GM12878 (cell line): Measurements from ENCODE around the gene EFCAB9. TPM values are rescaled to one million over a fixed set of nuclear protein-coding genes. Genes with fewer than 3 reads are reported as not detected.

ENCODE experiments used
- ATF2 ChIP-seq: IDR thresholded peaks from 2 replicates; pipeline ENCODE4 v1.6.1; 2012; ENCODE audit warnings: low read length, inconsistent platforms
- CEBPZ ChIP-seq: fragments of 150-350 bp; IDR thresholded peaks from 2 replicates; pipeline ENCODE4 v1.6.1; 2016; ENCODE audit warnings: low read depth, low read length
- CHD4 ChIP-seq: fragments of 200-600 bp; sonication (generic); IDR thresholded peaks from 2 replicates; pipeline ENCODE4 v1.6.1; 2016; ENCODE audit warnings: mild to moderate bottlenecking
- CUX1 ChIP-seq: IDR thresholded peaks from 2 replicates; pipeline ENCODE4 v1.6.1; 2012; ENCODE audit warnings: improper control_type of control experiment, low read depth, low read length; ENCODE audit not compliant: insufficient replicate concordance
- EED ChIP-seq: sonication (generic); IDR thresholded peaks from 2 replicates; pipeline ENCODE4 v1.6.1; 2016; ENCODE audit warnings: antibody characterized with exemption, low read depth
- GATAD2B ChIP-seq: fragments of 450-650 bp; conservative IDR thresholded peaks from 2 replicates; pipeline ENCODE4 v1.6.1; 2017; ENCODE audit warnings: low read depth, mild to moderate bottlenecking, moderate library complexity
- IKZF2 ChIP-seq, 2 experiments: fragments of 450-650 bp; IDR thresholded peaks; 2 replicates each; pipeline ENCODE4 v1.6.1; 2017; ENCODE audit warnings: mild to moderate bottlenecking in 2 of 2, moderate library complexity in 2 of 2
- IRF5 ChIP-seq: fragments of 450-650 bp; IDR thresholded peaks from 2 replicates; pipeline ENCODE4 v1.6.1; 2017; ENCODE audit warnings: borderline replicate concordance
- KLF5 ChIP-seq: fragments of 450-650 bp; IDR thresholded peaks from 2 replicates; pipeline ENCODE4 v1.6.1; 2014; ENCODE audit warnings: mild to moderate bottlenecking; ENCODE audit not compliant: partially characterized antibody
- POLR2A ChIP-seq: IDR thresholded peaks from 2 replicates; pipeline ENCODE4 v1.6.1; 2011; ENCODE audit warnings: low read depth, mild to moderate bottlenecking, low read length
- RAD21 ChIP-seq: IDR thresholded peaks from 2 replicates; pipeline ENCODE4 v1.6.1; 2011; ENCODE audit warnings: mild to moderate bottlenecking, low read depth, low read length, moderate library complexity; ENCODE audit not compliant: insufficient read depth
- RB1 ChIP-seq: fragments of 450-650 bp; formaldehyde crosslinking; IDR thresholded peaks from 2 replicates; pipeline ENCODE4 v1.6.1; 2017; ENCODE audit warnings: mild to moderate bottlenecking, borderline replicate concordance
- RBBP5 ChIP-seq: fragments of 200-600 bp; sonication (generic); conservative IDR thresholded peaks from 2 replicates; pipeline ENCODE4 v1.6.1; 2016
- RELA ChIP-seq: fragments of 450-650 bp; IDR thresholded peaks from 2 replicates; pipeline ENCODE4 v1.8.0; 2014; ENCODE audit warnings: borderline replicate concordance; ENCODE audit not compliant: partially characterized antibody
- SMARCA5 ChIP-seq: fragments of 450-650 bp; IDR thresholded peaks from 2 replicates; pipeline ENCODE4 v1.6.1; 2017; ENCODE audit warnings: mild to moderate bottlenecking
- STAT1 ChIP-seq: fragments of 450-650 bp; conservative IDR thresholded peaks from 2 replicates; pipeline ENCODE4 v1.6.1; 2014; ENCODE audit warnings: antibody characterized with exemption, mild to moderate bottlenecking
- TBL1XR1 ChIP-seq: IDR thresholded peaks from 2 replicates; pipeline ENCODE4 v1.6.1; 2012; ENCODE audit warnings: low read depth, low read length, improper control_type of control experiment
- YBX1 ChIP-seq: fragments of 450-650 bp; IDR thresholded peaks from 2 replicates; pipeline ENCODE4 v1.6.1; 2016; ENCODE audit warnings: antibody characterized with exemption
- ZNF217 ChIP-seq: fragments of 450-650 bp; IDR thresholded peaks from 2 replicates; pipeline ENCODE4 v1.6.1; 2017; ENCODE audit warnings: antibody characterized with exemption, mild to moderate bottlenecking
- ZNF384 ChIP-seq: IDR thresholded peaks from 2 replicates; pipeline ENCODE4 v1.6.1; 2012; ENCODE audit warnings: low read depth, mild to moderate bottlenecking, low read length, improper control_type of control experiment, borderline replicate concordance
- polyA plus RNA-seq, 11 experiments: library from polyadenylated mRNA; depleted of rRNA in 4 of 11; unstranded in 6 of 11; stranded (reverse) in 5 of 11; fragments of >200 nt; fragmentation: Nextera tagmentation in 4 of 11; fragmentation: Illumina TruSeq in 1 of 11; extraction: Ambion mirVana in 4 of 11; extraction: Trizol in 1 of 11; gene quantifications; 1 replicate in 1 of 11; 2 replicates in 10 of 11; pipeline versions ENCODE4 v1.2.1 to v1.2.3, GENCODE V29; 2011 to 2016; ENCODE audit warnings: inconsistent platforms in 2 of 11, missing spikeins in 2 of 11, low read depth in 1 of 11
- total RNA-seq, 4 experiments: library from RNA; depleted of rRNA in 3 of 4; stranded (reverse); fragments of >200 nt in 3 of 4; fragmentation: Illumina TruSeq in 1 of 4; extraction: Trizol in 1 of 4; gene quantifications; 2 replicates each; pipeline versions ENCODE4 v1.2.1 to v1.2.3, GENCODE V29; 2013 to 2021

The EFCAB9 gene
- total and polyA plus RNA-seq, 10 of the 15 experiments (the other 5 are each of a cell fraction or from before 2014, with no cell fraction given), result 0.73 TPM; not detected in 9

GRCh38 chr5:172188033-172188892 is 5.7 kb upstream of the EFCAB9 start, which contains the start of gene STK10 (continued):
- TF ChIP-seq CHD4, result peak; percentile 78; the same call in 1 of the 2 replicates
- no peak for TF ChIP-seq RBBP5
- TF ChIP-seq RELA, result peak; percentile 78
- peak; percentile 14; the same call in 1 of the 2 replicates for TF ChIP-seq TBL1XR1
- TF ChIP-seq IKZF2 (IDR thresholded peaks at IDR 0.05), result peak; percentile 78 to 89
- no peak for TF ChIP-seq ZNF217
- no peak for TF ChIP-seq STAT1
- TF ChIP-seq RB1, result peak; percentile 79
- peak; percentile 85 for TF ChIP-seq RAD21
- no peak for TF ChIP-seq ATF2
- TF ChIP-seq KLF5, result no peak
- TF ChIP-seq SMARCA5, result peak; percentile 96
- TF ChIP-seq IRF5, result no peak
- no peak for TF ChIP-seq CEBPZ
- peak; percentile 65 for TF ChIP-seq POLR2A
- TF ChIP-seq GATAD2B, result peak; percentile 62
- no peak for TF ChIP-seq CUX1
- peak; percentile 89 for TF ChIP-seq EED
- TF ChIP-seq ZNF384, result no peak
- no peak for TF ChIP-seq YBX1
